ENCODE results near the gene TLR5.

DNA sequence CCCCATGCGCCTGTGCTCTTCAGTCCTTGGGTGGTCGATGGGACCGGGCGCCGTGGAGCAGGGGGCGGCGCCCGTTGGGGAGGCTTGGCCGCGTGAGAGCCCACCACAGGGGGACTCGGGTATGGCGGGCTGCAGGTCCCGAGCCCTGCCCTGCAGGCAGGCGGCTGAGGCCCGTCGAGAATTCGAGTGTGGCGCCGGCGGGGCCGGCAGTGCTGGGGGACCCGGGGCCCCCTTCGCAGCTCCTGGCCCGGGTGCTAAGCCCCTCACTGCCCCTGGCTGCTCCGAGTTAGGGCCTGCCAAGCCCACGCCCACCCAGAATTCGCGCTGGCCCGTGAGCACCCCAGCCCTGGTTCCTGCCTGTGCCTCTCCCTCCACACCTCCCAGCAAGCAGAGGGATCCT, 26.1 kb downstream of the TLR5 start:
- no peak for TF ChIP-seq POLR2A (IDR thresholded peaks at IDR 0.05)
- TF ChIP-seq, protein P1, sequence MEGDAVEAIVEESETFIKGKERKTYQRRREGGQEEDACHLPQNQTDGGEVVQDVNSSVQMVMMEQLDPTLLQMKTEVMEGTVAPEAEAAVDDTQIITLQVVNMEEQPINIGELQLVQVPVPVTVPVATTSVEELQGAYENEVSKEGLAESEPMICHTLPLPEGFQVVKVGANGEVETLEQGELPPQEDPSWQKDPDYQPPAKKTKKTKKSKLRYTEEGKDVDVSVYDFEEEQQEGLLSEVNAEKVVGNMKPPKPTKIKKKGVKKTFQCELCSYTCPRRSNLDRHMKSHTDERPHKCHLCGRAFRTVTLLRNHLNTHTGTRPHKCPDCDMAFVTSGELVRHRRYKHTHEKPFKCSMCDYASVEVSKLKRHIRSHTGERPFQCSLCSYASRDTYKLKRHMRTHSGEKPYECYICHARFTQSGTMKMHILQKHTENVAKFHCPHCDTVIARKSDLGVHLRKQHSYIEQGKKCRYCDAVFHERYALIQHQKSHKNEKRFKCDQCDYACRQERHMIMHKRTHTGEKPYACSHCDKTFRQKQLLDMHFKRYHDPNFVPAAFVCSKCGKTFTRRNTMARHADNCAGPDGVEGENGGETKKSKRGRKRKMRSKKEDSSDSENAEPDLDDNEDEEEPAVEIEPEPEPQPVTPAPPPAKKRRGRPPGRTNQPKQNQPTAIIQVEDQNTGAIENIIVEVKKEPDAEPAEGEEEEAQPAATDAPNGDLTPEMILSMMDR (IDR thresholded peaks at IDR 0.05) = no peak
